Osteoblast (primary cell): ENCODE results near the gene C3orf62. TPM values are rescaled to one million over a fixed set of nuclear protein-coding genes. Genes with fewer than 3 reads are reported as not detected.

Experiments
- DNase-seq: peaks from one replicate; pipeline ENCODE4 v3.0.0; 2011; ENCODE audit warnings: low spot score, mixed read lengths; ENCODE audit not compliant: insufficient read length; ENCODE audit errors: missing footprints
- H2AFZ ChIP-seq: 2 replicates; pipeline ENCODE4 v1.6.0; 2011; ENCODE audit warnings: mild to moderate bottlenecking, low read length
- H3K27ac ChIP-seq: 2 replicates; pipeline ENCODE4 v1.5.1; 2011; ENCODE audit warnings: mild to moderate bottlenecking, low read depth, low read length, moderate library complexity
- H3K27me3 ChIP-seq: 2 replicates; pipeline ENCODE4 v1.6.0; 2012; ENCODE audit warnings: mild to moderate bottlenecking, control low read depth, inconsistent platforms, low read length, moderate library complexity; ENCODE audit not compliant: insufficient read depth
- H3K36me3 ChIP-seq: 2 replicates; pipeline ENCODE4 v1.5.1; 2011; ENCODE audit warnings: mild to moderate bottlenecking, low read length, control low read depth, moderate library complexity; ENCODE audit not compliant: insufficient read depth
- H3K4me1 ChIP-seq: 2 replicates; pipeline ENCODE4 v1.5.1; 2011; ENCODE audit warnings: mild to moderate bottlenecking, low read length, control low read depth, moderate library complexity; ENCODE audit not compliant: insufficient read depth
- H3K4me2 ChIP-seq: 2 replicates; pipeline ENCODE4 v1.6.0; 2011; ENCODE audit warnings: mild to moderate bottlenecking, low read length; ENCODE audit not compliant: insufficient read depth
- H3K4me3 ChIP-seq: fragments of 200-600 bp; sonication (generic); 3 replicates; pipeline ENCODE4 v1.5.1; 2012; ENCODE audit warnings: mild to moderate bottlenecking, low read length, inconsistent platforms; ENCODE audit not compliant: insufficient read depth
- H3K79me2 ChIP-seq: 2 replicates; pipeline ENCODE4 v1.6.0; 2012; ENCODE audit warnings: mild to moderate bottlenecking, low read length, control low read depth, inconsistent platforms; ENCODE audit not compliant: insufficient read depth
- H3K9me3 ChIP-seq: 2 replicates; pipeline ENCODE4 v1.5.1; 2011; ENCODE audit warnings: low read depth, low read length, control low read depth
- H4K20me1 ChIP-seq: 2 replicates; pipeline ENCODE4 v1.6.0; 2012; ENCODE audit warnings: mild to moderate bottlenecking, low read length, control low read depth; ENCODE audit not compliant: insufficient read depth
- total RNA-seq: library from RNA; depleted of rRNA; stranded (reverse); fragments of >200 nt; gene quantifications from 2 replicates; pipeline ENCODE4 v1.2.3, GENCODE V29; 2012
- TF ChIP-seq, protein P1 (sequence below): IDR thresholded peaks from 2 replicates; pipeline ENCODE4 v1.5.1; 2011; ENCODE audit warnings: mild to moderate bottlenecking, low read depth, low read length, moderate library complexity; ENCODE audit errors: extremely low read depth

The C3orf62 gene
- total RNA-seq, 1 donor, result 3.6 TPM

DNA sequence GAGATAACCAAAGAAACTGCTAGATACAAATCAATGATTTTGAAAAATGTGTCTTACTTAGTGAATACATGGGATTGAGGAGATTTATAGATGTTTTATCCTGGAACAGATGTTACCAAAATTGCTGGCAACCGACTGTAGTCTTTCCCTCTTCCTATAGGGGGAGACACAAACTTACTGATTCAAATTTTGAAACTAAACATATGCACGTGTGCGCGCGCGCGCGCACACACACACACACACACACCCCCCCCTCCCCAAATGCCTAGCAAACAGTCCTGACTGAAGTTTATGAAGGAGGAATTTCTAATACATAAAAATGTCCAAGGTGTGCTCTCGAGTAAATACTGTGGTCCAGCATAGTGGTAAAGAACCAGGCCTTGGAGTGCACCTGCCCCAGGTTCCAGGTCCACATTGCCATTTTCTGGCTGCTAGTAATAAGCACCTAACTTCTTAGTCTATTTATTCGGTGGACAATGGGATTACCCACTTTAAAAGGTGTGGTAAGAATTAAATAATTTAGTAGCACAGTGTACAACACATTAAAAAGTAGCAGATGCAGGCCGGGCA, 18.5 kb upstream of the C3orf62 start:
- H2AFZ ChIP-seq, result no peak overlapping the region
- H3K9me3 ChIP-seq, result no peaks in the 10 kb centered on the region
- no peak overlapping the region for H3K27ac ChIP-seq
- H3K4me3 ChIP-seq, result no peak overlapping the region
- H3K27me3 ChIP-seq, result no peaks in the 10 kb centered on the region
- H3K4me2 ChIP-seq, result no peak overlapping the region
- TF ChIP-seq, protein P1, sequence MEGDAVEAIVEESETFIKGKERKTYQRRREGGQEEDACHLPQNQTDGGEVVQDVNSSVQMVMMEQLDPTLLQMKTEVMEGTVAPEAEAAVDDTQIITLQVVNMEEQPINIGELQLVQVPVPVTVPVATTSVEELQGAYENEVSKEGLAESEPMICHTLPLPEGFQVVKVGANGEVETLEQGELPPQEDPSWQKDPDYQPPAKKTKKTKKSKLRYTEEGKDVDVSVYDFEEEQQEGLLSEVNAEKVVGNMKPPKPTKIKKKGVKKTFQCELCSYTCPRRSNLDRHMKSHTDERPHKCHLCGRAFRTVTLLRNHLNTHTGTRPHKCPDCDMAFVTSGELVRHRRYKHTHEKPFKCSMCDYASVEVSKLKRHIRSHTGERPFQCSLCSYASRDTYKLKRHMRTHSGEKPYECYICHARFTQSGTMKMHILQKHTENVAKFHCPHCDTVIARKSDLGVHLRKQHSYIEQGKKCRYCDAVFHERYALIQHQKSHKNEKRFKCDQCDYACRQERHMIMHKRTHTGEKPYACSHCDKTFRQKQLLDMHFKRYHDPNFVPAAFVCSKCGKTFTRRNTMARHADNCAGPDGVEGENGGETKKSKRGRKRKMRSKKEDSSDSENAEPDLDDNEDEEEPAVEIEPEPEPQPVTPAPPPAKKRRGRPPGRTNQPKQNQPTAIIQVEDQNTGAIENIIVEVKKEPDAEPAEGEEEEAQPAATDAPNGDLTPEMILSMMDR, result peak; percentile 70
- no peaks in the 10 kb centered on the region for H3K79me2 ChIP-seq
- DNase-seq, result no peak
- peaks cover 78% of the 10 kb centered on the region for H3K36me3 ChIP-seq
- H4K20me1 ChIP-seq, result no peaks in the 10 kb centered on the region
- H3K4me1 ChIP-seq, result no peaks in the 10 kb centered on the region

DNA sequence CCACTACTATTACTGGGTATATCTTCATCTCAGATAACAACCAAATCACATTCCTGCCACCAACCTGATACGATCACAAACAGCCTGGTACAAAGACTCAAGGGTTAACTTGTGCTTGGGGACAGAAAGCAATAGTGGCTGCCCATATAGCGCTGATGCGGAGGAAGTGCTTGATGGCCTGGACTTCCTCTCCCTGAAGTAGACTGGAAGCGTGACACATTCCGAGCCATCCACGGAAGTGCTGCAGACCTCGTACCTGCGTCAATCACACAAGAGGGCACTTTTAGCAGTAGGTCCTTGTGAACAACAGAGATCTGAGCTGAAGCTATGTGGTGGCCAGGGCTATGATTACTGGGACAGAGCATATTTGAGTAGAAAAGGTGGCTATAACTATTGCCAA, 17.3 kb upstream of the C3orf62 start:
- Histone ChIP-seq H3K27me3 (no peaks in the 10 kb centered on the region), H3K4me3 (no peak overlapping the region), H3K4me1 (no peaks in the 10 kb centered on the region), H3K36me3 (peaks cover 79% of the 10 kb centered on the region), H3K4me2 (no peak overlapping the region), H2AFZ (no peak overlapping the region), H4K20me1 (no peaks in the 10 kb centered on the region), H3K79me2 (no peaks in the 10 kb centered on the region), H3K27ac (no peak overlapping the region), H3K9me3 (no peaks in the 10 kb centered on the region)
- TF ChIP-seq, protein P1, result no peak
- DNase-seq, result no peak

GRCh38 chr3:49283997-49284396, 7.0 kb upstream of the C3orf62 start:
- no peaks in the 10 kb centered on the region for H3K9me3 ChIP-seq
- peaks cover 55% of the 10 kb centered on the region for H3K36me3 ChIP-seq
- TF ChIP-seq, protein P1, result no peak
- peaks cover 8% of the 10 kb centered on the region for H3K4me1 ChIP-seq
- H2AFZ ChIP-seq, result no peak overlapping the region
- no peaks in the 10 kb centered on the region for H4K20me1 ChIP-seq
- DNase-seq, result no peak
- H3K27me3 ChIP-seq, result no peaks in the 10 kb centered on the region
- H3K4me3 ChIP-seq, result no peak overlapping the region
- H3K79me2 ChIP-seq, result no peaks in the 10 kb centered on the region
- no peak overlapping the region for H3K27ac ChIP-seq
- H3K4me2 ChIP-seq, result no peak overlapping the region

- no peak overlapping the region for H2AFZ ChIP-seq
- no peaks in the 10 kb centered on the region for H4K20me1 ChIP-seq
- no peak overlapping the region for H3K4me2 ChIP-seq
- H3K9me3 ChIP-seq, result no peaks in the 10 kb centered on the region
- H3K27me3 ChIP-seq, result no peaks in the 10 kb centered on the region
- DNase-seq, result peak; percentile 82
- H3K36me3 ChIP-seq, result peaks cover 32% of the 10 kb centered on the region
- no peak overlapping the region for H3K4me3 ChIP-seq
- TF ChIP-seq, protein P1, result no peak
- H3K27ac ChIP-seq, result peak overlapping the region; percentile 56
- peaks cover 25% of the 10 kb centered on the region for H3K4me1 ChIP-seq
- H3K79me2 ChIP-seq, result no peaks in the 10 kb centered on the region
These were observed 2.3 kb upstream of the C3orf62 start for GRCh38 chr3:49279376-49279775.
